Measurements from ENCODE around the gene TMEM125.

Gene TMEM125

GRCh38 chr1:43274804-43275180, 5.0 kb downstream of the TMEM125 start:
- DNase-seq = no peak

GRCh38 chr1:43275826-43276620, 6.2 kb downstream of the TMEM125 start:
- DNase-seq = no peak

DNA sequence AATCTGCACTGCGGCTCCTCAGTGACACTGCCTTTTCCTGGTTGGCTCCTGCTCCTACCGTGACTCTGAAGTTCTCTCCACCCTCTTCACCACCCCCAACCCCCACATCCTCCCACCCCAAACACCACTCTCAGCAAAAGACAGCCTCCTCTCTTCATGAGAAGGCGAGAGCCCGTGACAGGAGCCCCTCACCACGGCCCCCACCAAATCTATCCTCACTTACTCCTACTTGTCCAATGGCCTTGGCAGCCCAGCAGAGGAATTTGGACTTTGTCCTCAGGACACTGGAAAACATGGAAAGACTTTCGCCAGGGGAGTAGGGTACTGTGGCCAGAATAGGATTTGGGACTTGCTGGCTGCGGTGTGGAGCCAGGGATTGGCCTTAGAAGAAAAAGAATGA, 6.9 kb downstream of the TMEM125 start:
- DNase-seq = no peak

- no peak for DNase-seq
Observed at GRCh38 chr1:43277116-43277876, 7.5 kb downstream of the TMEM125 start.

DNA sequence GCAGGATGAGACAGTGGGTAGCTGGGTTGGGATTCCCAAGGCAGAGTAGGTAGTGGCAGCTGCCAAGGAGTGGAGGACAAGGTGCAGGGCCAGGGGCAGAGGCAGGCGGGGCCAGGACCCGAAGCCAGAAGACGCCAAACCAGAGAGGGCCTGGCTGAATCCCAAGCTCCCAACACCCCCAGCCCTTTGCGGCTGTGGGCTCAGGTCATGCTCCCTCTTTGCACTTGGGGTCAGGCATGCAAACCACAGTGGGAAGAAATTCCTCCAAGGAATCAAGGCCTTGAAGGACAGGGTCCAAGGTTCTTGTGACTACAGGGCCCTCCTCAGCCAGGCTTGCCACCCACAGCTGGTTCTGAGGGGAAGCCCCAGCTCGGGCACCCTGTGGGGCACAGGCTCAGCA, 9.4 kb downstream of the TMEM125 start:
- DNase-seq = no peak

DNA sequence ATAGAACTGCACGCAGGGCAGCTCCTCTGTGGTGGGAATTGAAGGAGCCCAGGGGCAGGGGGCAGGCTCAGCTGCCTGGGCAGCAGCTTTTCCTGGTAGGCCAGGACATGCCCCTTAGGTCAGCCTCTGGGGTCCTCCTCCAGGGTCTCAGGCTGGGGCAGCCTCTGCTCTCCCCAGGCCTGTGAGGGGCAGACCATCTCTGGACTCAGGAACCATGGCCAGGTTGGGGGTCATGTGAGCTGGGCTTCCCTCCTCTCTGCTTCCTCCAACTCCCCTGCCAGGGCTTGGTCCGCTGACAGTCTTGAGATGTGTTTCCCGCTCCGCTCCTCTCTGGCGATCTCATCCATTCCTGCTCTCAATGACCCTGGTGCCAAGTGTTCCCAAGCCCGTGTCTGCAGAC, 9.9 kb downstream of the TMEM125 start:
- DNase-seq = no peak

GRCh38 chr1:43280692-43281091, 10.9 kb downstream of the TMEM125 start:
- no peak for DNase-seq

DNA sequence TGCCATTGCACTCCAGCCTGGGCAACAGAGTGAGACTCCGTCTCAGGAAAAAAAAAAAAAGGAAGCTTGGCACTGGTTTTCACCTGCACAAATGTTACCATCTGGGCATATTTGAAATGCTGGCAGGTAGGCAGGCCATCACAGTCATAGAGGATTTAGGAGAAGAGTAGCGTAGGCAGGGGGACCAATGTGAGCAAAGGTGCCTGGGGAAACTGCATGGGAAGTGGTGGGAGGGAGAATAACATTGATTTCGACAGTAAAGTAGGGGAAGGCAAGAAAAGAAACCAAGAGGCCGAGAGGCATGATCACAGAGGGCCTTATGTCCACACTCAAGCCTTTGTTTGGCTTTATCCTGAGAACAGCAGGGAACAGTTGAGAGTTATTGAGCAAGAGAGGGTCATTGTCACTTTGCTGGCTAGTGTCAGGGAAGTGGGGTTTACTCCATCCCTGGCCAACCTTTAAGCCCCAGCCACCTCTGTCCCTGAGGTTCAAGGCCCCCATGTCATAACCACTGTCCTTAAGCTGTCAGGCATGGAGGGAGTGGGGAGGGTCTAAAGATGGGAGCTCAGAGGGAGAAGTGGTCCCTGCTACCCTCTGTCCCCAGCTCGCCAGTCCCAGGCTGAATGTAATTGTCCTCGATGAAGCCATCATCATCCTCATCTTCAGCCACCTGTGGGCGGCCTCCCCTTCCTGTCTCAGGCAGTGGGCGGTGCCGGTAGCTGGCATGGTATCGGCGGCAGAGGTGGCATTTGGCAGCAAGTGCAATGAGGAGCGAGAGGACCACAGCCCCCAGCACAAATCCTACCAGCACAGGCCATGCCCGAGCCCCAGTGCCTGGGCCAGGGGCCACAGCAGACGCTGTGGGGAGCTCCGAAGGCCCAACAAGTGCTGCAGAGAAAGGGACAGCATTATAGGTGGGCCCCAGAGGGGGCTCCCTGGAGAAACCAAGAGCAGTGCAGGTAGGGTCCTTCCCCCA, 12.7 kb downstream of the TMEM125 start:
- DNase-seq = no peak

- no peak for DNase-seq
Observed at GRCh38 chr1:43284065-43284464, 14.3 kb downstream of the TMEM125 start.

GRCh38 chr1:43284546-43285110, 14.8 kb downstream of the TMEM125 start:
- no peak for DNase-seq

GRCh38 chr1:43285269-43285990, 15.6 kb downstream of the TMEM125 start, which contains the start of gene C1orf210:
Gene C1orf210, minus strand, starts transcription at chr1:43285581. Its CDS starts 2,311 bp downstream, at chr1:43283270.
- no peak for DNase-seq

DNA sequence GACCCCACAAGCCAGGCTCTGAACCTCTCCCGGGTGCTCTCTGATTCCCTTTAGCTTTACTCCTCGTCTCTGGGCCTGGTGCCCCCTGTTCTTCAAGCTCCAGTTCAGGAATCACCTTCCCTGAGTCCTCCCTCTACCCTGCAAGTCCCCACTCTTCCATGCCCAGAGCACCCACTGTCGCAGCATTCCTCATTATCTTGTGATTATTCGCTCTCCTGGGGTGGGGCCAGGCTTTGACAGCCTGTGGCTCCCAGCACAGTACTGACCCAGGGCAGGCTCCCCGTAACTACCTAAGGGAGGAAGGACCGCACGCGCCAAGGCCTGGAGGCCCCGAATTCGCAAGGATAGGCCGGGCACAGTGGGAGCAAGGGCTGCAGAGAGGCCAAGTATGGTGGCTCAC, 16.3 kb downstream of the TMEM125 start:
- no peak for DNase-seq

DNA sequence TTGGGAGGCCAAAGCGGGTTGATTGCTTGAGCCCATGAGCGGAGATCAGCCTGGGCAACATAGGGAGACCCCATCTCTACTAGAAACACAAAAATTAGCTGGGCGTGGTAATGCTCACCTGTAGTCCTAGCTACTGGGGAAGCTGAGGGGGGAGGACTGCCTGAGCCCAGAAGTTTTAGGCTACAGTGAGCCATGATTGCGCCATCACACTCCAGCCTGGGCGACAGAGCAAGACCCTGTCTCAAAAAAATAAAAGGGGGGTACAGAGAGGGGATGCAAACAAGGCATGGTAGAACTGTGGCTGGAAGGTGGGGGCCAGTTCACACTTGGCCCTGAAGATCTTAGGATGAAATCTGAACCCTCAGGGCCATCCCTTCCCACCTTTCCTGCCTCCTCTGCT, 16.8 kb downstream of the TMEM125 start:
- no peak for DNase-seq

- no peak for DNase-seq
Observed at GRCh38 chr1:43288058-43288784, 18.4 kb downstream of the TMEM125 start.

GRCh38 chr1:43288785-43289706, 19.3 kb downstream of the TMEM125 start:
- DNase-seq = no peak

DNA sequence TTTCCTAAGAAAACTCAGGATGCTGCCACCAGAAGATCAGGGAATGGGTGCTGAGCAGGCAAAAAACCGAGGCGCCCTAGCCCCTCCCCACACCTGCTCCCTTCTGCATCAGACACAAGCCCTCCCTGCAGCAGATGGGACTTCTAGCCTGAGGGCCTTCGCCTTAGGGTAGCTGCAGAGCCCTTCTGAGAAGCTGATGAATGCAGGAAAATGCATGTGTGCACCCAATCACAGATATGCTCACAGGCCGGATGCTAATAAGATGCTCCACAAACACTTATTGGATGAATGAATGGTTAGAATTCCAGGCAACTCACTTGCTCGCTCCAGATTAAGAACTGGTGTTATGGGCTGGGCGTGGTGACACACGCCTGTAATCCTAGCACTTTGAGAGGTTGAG, 22.4 kb downstream of the TMEM125 start:
- DNase-seq = no peak

DNA sequence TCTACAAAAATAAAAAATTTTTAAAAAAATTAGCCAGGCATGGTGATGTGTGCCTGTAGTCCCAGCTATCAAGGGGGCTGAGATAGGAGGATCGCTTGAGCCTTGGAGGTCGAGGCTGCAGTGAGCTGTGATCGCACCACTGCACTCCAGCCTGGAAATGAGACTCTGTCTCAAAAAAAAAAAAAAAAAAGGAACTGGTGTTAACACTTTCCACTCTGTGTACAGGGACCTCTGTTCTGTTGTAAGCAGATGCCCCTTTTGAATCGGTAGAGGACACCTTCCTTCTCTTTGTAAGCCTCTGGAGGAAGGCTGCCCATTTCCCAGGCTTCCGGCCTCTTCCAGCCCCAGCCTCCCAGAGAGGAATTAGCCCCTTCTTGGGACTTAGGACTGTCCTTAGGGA, 22.9 kb downstream of the TMEM125 start:
- no peak for DNase-seq

DNA sequence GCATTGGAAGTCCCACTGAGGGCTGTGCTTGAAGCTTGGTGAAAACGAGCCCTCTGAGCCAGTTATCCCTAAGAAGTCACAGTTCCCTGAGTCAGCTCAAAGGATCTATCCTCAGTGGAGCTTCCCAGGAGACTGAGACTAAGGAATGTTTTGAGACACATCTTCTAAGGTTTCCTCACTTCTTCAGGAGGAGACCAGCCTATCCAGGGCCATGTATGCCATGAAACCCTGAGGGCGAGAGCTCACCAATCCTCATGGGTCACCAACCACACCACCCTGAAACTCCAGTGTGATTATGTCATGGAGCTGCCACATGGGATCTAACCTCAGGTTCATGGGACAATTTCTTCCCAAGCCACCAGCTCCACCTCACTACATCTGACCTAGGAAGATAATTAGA, 23.4 kb downstream of the TMEM125 start:
- DNase-seq = no peak

GRCh38 chr1:43293896-43294760, 24.3 kb downstream of the TMEM125 start:
- DNase-seq = no peak

Measured in femur (tissue), 1 donor.